Activated CD8-positive, alpha-beta T cell treated with anti-CD3 and anti-CD28 coated beads, Interleukin-2, amount 10 ng/mL, durations not matched to agents 7 days and 5 days (primary cell): ENCODE data around the gene ALKAL2. TPM values are rescaled to one million over a fixed set of nuclear protein-coding genes. Genes with fewer than 3 reads are reported as not detected.

Source experiments
- ATAC-seq: fragments of 150-1000 bp; cut with Tn5 transposase; one replicate; pipeline ENCODE4 v1.10.0; 2021; ENCODE audit warnings: moderate library complexity
- CTCF ChIA-PET: fragments of 350-600 bp; sonication (Branson Sonifier 250); formaldehyde crosslinking; loops from one replicate; lab custom pipeline; 2021; ENCODE audit warnings: antibody characterized with exemption; lab: Charles Lee
- POLR2A ChIA-PET: fragments of 350-600 bp; sonication (Branson Sonifier 250); formaldehyde crosslinking; loops from one replicate; lab custom pipeline; 2021; ENCODE audit warnings: antibody characterized with exemption; lab: Charles Lee
- DNase-seq: peaks from one replicate; pipeline ENCODE4 v3.0.0-alpha.2; 2020
- H3K27ac Mint-ChIP-seq: one replicate; pipeline ENCODE4 v1.8.0; 2021; ENCODE audit warnings: mild to moderate bottlenecking, mixed read lengths
- H3K27me3 Mint-ChIP-seq: one replicate; pipeline ENCODE4 v1.8.0; 2021; ENCODE audit warnings: low read depth, mixed read lengths
- H3K36me3 Mint-ChIP-seq: one replicate; pipeline ENCODE4 v1.8.0; 2021; ENCODE audit warnings: low read depth, mixed read lengths
- H3K4me1 Mint-ChIP-seq: one replicate; pipeline ENCODE4 v1.8.0; 2021; ENCODE audit warnings: low read depth, mixed read lengths
- H3K4me3 Mint-ChIP-seq: one replicate; pipeline ENCODE4 v1.8.0; 2021; ENCODE audit warnings: mild to moderate bottlenecking, mixed read lengths
- H3K9me3 Mint-ChIP-seq: one replicate; pipeline ENCODE4 v1.8.0; 2022; ENCODE audit warnings: mixed read lengths; ENCODE audit not compliant: insufficient read depth
- total RNA-seq, 2 experiments: library from RNA; stranded (reverse); gene quantifications; one replicate each; pipeline ENCODE4 v1.2.3, GENCODE V29; 2021

Gene ALKAL2
- total RNA-seq, 2 experiments from 2014 or later: not detected

GRCh38 chr2:255195-255594 lies 32.7 kb downstream of the ALKAL2 start:
- CTCF ChIA-PET: interaction anchor here (1.3 to 4.4 kb wide), 2 partner anchors 9 to 381 kb away, joined by 3 to 25 read pairs; no protein-coding TSS in a partner anchor
- Mint-ChIP-seq H3K4me3 (no peak overlapping the region), H3K27me3 (no peaks in the 10 kb centered on the region), H3K27ac (no peak overlapping the region), H3K36me3 (peaks cover 13% of the 10 kb centered on the region), H3K9me3 (peaks cover 16% of the 10 kb centered on the region), H3K4me1 (no peaks in the 10 kb centered on the region)
- no peak for ATAC-seq
- POLR2A ChIA-PET: no interaction called here
- no peak for DNase-seq

GRCh38 chr2:254241-254640 lies 33.6 kb downstream of the ALKAL2 start:
- DNase-seq (no peak), ATAC-seq (no peak)
- Mint-ChIP-seq H3K27ac (no peak overlapping the region), H3K27me3 (no peaks in the 10 kb centered on the region), H3K4me1 (no peaks in the 10 kb centered on the region), H3K9me3 (peaks cover 16% of the 10 kb centered on the region), H3K36me3 (peaks cover 13% of the 10 kb centered on the region), H3K4me3 (no peak overlapping the region)
- ChIA-PET CTCF (interaction anchor here (1.3 kb wide), 1 partner anchor 382 kb away, joined by 3 read pairs; no protein-coding TSS in a partner anchor), POLR2A (no interaction called here)

- CTCF ChIA-PET: no interaction called here
- peaks cover 11% of the 10 kb centered on the region for H3K9me3 Mint-ChIP-seq
- H3K4me1 Mint-ChIP-seq: no peaks in the 10 kb centered on the region
Measured at GRCh38 chr2:253202-253638, 34.7 kb downstream of the ALKAL2 start.

GRCh38 chr2:252001-252602 lies 35.8 kb downstream of the ALKAL2 start:
- Mint-ChIP-seq H3K36me3 (no peaks in the 10 kb centered on the region), H3K27me3 (no peaks in the 10 kb centered on the region), H3K4me3 (no peak overlapping the region), H3K9me3 (no peaks in the 10 kb centered on the region), H3K4me1 (no peaks in the 10 kb centered on the region), H3K27ac (no peak overlapping the region)
- CTCF ChIA-PET: no interaction called here
- DNase-seq (no peak), ATAC-seq (no peak)
- POLR2A ChIA-PET: no interaction called here

More at GRCh38 chr2:253202-253638, 34.7 kb downstream of the ALKAL2 start:
- no peak for ATAC-seq
- no peaks in the 10 kb centered on the region for H3K27me3 Mint-ChIP-seq
- H3K27ac Mint-ChIP-seq: no peak overlapping the region
- H3K36me3 Mint-ChIP-seq: peaks cover 4% of the 10 kb centered on the region
- POLR2A ChIA-PET: no interaction called here
- no peak for DNase-seq
- H3K4me3 Mint-ChIP-seq: no peak overlapping the region

DNA sequence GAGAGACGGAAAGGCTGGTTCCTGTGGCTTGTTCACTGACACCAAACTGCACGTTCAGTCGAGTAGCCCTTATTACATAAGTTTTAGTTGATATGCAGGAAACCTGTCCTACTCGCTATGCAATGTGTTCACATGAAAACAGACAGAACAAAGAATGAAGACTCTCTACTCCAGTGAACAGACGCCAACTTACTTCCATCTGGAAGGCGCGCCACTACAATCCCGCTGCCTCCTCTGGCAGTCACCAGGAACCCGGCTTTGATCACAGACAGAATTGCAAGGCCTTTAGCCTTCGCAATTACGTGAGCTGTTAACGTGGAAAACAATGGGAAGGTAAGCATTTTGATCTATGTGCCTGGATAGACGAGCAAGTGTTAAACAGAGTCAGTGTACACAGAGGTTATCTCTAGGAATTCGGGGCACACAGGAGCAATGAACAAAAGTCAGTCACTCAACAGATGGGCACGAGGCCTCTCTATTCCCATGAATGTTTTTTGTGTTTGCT lies 38.3 kb downstream of the ALKAL2 start:
- CTCF ChIA-PET: interaction anchor here (1.1 kb wide), 1 partner anchor 35 kb away, joined by 5 read pairs; no protein-coding TSS in a partner anchor
- no peak overlapping the region for H3K4me3 Mint-ChIP-seq
- POLR2A ChIA-PET: no interaction called here
- H3K27ac Mint-ChIP-seq: no peak overlapping the region
- DNase-seq (no peak), ATAC-seq (no peak)
- no peaks in the 10 kb centered on the region for H3K36me3 Mint-ChIP-seq
- H3K27me3 Mint-ChIP-seq: no peaks in the 10 kb centered on the region
- H3K9me3 Mint-ChIP-seq: no peaks in the 10 kb centered on the region
- peaks cover 3% of the 10 kb centered on the region for H3K4me1 Mint-ChIP-seq

DNA sequence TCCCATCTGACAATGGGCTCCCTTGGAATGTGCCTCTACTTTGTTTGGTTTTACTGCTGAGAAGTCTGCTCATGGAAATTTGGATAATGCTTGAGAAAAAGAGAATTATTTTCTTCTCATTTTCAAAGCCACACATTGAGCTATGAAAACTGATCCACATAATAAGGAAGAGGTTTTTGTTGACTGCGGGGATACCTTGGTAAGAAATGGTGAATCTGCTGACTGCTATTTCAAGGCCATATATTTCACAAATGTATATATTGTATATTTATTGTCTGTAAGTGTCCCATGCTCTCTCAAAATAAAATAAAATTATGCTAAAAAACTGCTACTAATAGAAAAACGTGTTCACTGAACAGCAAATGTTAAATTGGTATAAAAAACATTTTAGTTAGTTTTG lies 39.2 kb downstream of the ALKAL2 start:
- CTCF ChIA-PET: interaction anchor here (1.1 kb wide), 1 partner anchor 36 kb away, joined by 5 read pairs; no protein-coding TSS in a partner anchor
- no peaks in the 10 kb centered on the region for H3K9me3 Mint-ChIP-seq
- H3K36me3 Mint-ChIP-seq: no peaks in the 10 kb centered on the region
- H3K4me3 Mint-ChIP-seq: no peak overlapping the region
- no peak for DNase-seq
- ATAC-seq: no peak
- no peaks in the 10 kb centered on the region for H3K27me3 Mint-ChIP-seq
- H3K4me1 Mint-ChIP-seq: peaks cover 3% of the 10 kb centered on the region
- no peak overlapping the region for H3K27ac Mint-ChIP-seq
- POLR2A ChIA-PET: no interaction called here

DNA sequence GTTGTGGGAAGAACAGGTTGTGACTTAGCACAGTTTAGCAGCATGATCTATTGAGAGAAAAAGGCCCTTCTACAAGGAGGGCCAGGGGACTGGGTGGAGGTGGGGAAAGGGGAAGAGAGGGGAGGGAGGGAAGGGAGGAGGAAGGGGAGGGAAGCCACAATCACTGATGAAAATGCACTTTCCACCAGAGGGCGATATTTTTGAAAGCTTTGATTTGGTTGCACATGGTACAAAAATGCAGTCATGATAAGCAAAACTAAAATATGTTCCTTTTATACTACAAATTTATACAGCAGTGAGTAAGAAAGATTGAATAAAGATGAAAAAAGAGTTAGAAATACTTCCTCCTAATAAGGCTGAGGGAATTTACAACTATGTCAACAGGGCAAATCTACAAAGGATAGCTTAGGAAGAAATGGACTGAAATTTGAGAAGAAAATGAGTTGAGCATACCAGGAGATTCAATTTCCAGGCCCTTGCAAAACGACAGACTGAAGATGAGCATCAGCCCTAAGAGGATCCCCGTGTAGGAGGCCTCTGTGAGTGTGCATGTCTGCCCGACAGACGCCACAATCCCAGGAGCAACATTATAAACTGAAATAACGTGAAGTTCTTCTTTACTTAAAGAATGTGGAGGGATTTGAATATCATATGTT lies 41.3 kb downstream of the ALKAL2 start:
- Mint-ChIP-seq H3K36me3 (peaks cover 4% of the 10 kb centered on the region), H3K27ac (no peak overlapping the region), H3K4me3 (no peak overlapping the region), H3K9me3 (no peaks in the 10 kb centered on the region), H3K27me3 (no peaks in the 10 kb centered on the region), H3K4me1 (peaks cover 3% of the 10 kb centered on the region)
- peak; percentile 42 for ATAC-seq
- peak; percentile 51 for DNase-seq
- POLR2A ChIA-PET: no interaction called here
- CTCF ChIA-PET: interaction anchor here (0.7 to 3.3 kb wide), 16 partner anchors 9 to 417 kb away, joined by 3 to 25 read pairs (median 4); no protein-coding TSS in a partner anchor

GRCh38 chr2:244547-244946 lies 43.3 kb downstream of the ALKAL2 start:
- ChIA-PET POLR2A (no interaction called here), CTCF (no interaction called here)
- H3K36me3 Mint-ChIP-seq: peaks cover 9% of the 10 kb centered on the region
- H3K27ac Mint-ChIP-seq: no peak overlapping the region
- no peak overlapping the region for H3K4me3 Mint-ChIP-seq
- ATAC-seq (no peak), DNase-seq (no peak)
- no peaks in the 10 kb centered on the region for H3K9me3 Mint-ChIP-seq
- no peaks in the 10 kb centered on the region for H3K27me3 Mint-ChIP-seq
- peaks cover 3% of the 10 kb centered on the region for H3K4me1 Mint-ChIP-seq

DNA sequence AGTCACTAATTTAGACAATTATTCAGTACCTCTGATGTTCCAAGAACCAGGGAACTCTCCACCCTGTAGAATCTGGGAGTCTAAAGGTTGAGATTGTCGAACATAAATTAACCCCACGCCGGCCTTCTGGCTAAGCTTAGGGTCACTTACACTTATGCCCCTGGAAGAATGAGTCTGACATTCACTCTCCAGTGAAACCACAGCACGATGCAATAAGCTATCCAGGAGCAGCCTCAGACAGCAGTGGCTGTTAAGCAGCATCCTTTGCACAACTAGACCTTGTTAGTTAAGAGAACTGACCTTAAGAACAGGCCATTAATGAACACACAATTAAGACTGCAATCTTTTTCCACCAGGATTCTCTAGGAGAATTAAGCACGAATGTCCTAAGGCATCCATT lies 49.0 kb downstream of the ALKAL2 start:
- Mint-ChIP-seq H3K4me1 (no peaks in the 10 kb centered on the region), H3K27me3 (no peaks in the 10 kb centered on the region), H3K27ac (no peak overlapping the region), H3K9me3 (no peaks in the 10 kb centered on the region), H3K36me3 (peaks cover 9% of the 10 kb centered on the region), H3K4me3 (no peak overlapping the region)
- ChIA-PET POLR2A (no interaction called here), CTCF (no interaction called here)
- ATAC-seq: no peak
- DNase-seq: no peak

DNA sequence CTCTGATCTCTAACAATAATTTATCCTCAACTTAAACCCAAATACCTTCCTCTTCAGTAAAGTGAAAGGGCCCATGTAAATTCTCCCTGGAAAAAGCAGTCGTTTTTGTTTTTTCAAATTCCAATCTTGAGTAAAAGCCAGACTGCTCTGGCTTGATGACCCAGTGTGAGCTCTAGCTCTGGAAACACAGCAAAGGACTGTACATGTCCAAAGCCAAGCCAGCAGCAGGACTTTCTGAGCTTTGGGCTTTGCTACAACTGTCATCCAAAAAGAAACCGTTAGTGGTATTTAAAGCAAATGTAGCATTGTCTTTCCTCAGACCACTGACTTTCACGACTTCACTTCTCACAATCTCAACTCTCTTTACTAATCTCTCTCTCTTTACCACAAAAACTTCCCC lies 49.5 kb downstream of the ALKAL2 start:
- Mint-ChIP-seq H3K4me3 (no peak overlapping the region), H3K4me1 (no peaks in the 10 kb centered on the region), H3K9me3 (no peaks in the 10 kb centered on the region), H3K36me3 (peaks cover 9% of the 10 kb centered on the region), H3K27me3 (no peaks in the 10 kb centered on the region), H3K27ac (no peak overlapping the region)
- CTCF ChIA-PET: no interaction called here
- DNase-seq (no peak), ATAC-seq (no peak)
- POLR2A ChIA-PET: no interaction called here

- no peak for DNase-seq
- H3K9me3 Mint-ChIP-seq: no peaks in the 10 kb centered on the region
- no peaks in the 10 kb centered on the region for H3K4me1 Mint-ChIP-seq
- peaks cover 6% of the 10 kb centered on the region for H3K36me3 Mint-ChIP-seq
- no peak overlapping the region for H3K4me3 Mint-ChIP-seq
- ATAC-seq: no peak
- H3K27me3 Mint-ChIP-seq: no peaks in the 10 kb centered on the region
- ChIA-PET CTCF (no interaction called here), POLR2A (no interaction called here)
- H3K27ac Mint-ChIP-seq: no peak overlapping the region
Measured at GRCh38 chr2:237878-238277, 50.0 kb downstream of the ALKAL2 start.

GRCh38 chr2:236993-237539 lies 50.8 kb downstream of the ALKAL2 start:
- CTCF ChIA-PET: interaction anchor here (0.8 kb wide), 1 partner anchor 9 kb away, joined by 4 read pairs; no protein-coding TSS in a partner anchor
- DNase-seq (no peak), ATAC-seq (no peak)
- POLR2A ChIA-PET: no interaction called here
- Mint-ChIP-seq H3K4me1 (no peaks in the 10 kb centered on the region), H3K27me3 (no peaks in the 10 kb centered on the region), H3K9me3 (no peaks in the 10 kb centered on the region), H3K27ac (no peak overlapping the region), H3K4me3 (no peak overlapping the region), H3K36me3 (peaks cover 6% of the 10 kb centered on the region)
